GM12878 (cell line): ENCODE measurements around the gene MSH5. TPM values are rescaled to one million over a fixed set of nuclear protein-coding genes. Genes with fewer than 3 reads are reported as not detected.

Experiments
- CBFB ChIP-seq: IDR thresholded peaks from 2 replicates; pipeline ENCODE4 v1.6.1; 2016; ENCODE audit warnings: antibody characterized with exemption, low read depth
- PRDM15 ChIP-seq: fragments of 450-650 bp; formaldehyde crosslinking; IDR thresholded peaks from 2 replicates; pipeline ENCODE4 v1.4.0; 2020; ENCODE audit warnings: mild to moderate bottlenecking, moderate library complexity
- ZNF592 ChIP-seq: fragments of 450-650 bp; IDR thresholded peaks from 2 replicates; pipeline ENCODE4 v1.6.1; 2017; ENCODE audit warnings: mild to moderate bottlenecking, moderate library complexity
- ZZZ3 ChIP-seq: IDR thresholded peaks from 2 replicates; pipeline ENCODE4 v1.6.1; 2011; ENCODE audit warnings: low read depth; ENCODE audit not compliant: control insufficient read depth, insufficient read length
- polyA plus RNA-seq, 11 experiments: library from polyadenylated mRNA; depleted of rRNA in 4 of 11; unstranded in 6 of 11; stranded (reverse) in 5 of 11; fragments of >200 nt; fragmentation: Nextera tagmentation in 4 of 11; fragmentation: Illumina TruSeq in 1 of 11; extraction: Ambion mirVana in 4 of 11; extraction: Trizol in 1 of 11; gene quantifications; 1 replicate in 1 of 11; 2 replicates in 10 of 11; pipeline versions ENCODE4 v1.2.1 to v1.2.3, GENCODE V29; 2011 to 2016; ENCODE audit warnings: inconsistent platforms in 2 of 11, missing spikeins in 2 of 11, low read depth in 1 of 11
- total RNA-seq, 4 experiments: library from RNA; depleted of rRNA in 3 of 4; stranded (reverse); fragments of >200 nt in 3 of 4; fragmentation: Illumina TruSeq in 1 of 4; extraction: Trizol in 1 of 4; gene quantifications; 2 replicates each; pipeline versions ENCODE4 v1.2.1 to v1.2.3, GENCODE V29; 2013 to 2021

The MSH5 gene
- total and polyA plus RNA-seq, 10 of the 15 experiments (the other 5 are each of a cell fraction or from before 2014, with no cell fraction given) = 9.1 to 52.7 (median 30.0) TPM

GRCh38 chr6:31796993-31797385 lies 57.2 kb downstream of the MSH5 start (continued):
- TF ChIP-seq PRDM15 (CRISPR knock-in tag) (no peak), CBFB (no peak), ZZZ3 (no peak), ZNF592 (no peak)
